ENCODE results near the gene TMC6. TPM values are rescaled to one million over a fixed set of nuclear protein-coding genes. Genes with fewer than 3 reads are reported as not detected.

The TMC6 gene
- total RNA-seq, 4 donors from 2014 or later, result 21.8 to 72.8 (median 51.3) TPM

- no peak for DNase-seq (ENCODE audit: low spot score)
- ATAC-seq (ENCODE audit: low FRiP score), result no peak
- TF ChIP-seq CTCF (IDR thresholded peaks at IDR 0.05), result no peak
Observed at GRCh38 chr17:78107976-78108725, 20.4 kb downstream of the TMC6 start.

- TF ChIP-seq CTCF (IDR thresholded peaks at IDR 0.05), result no peak
- ATAC-seq (ENCODE audit: low FRiP score) (no peak), DNase-seq (ENCODE audit: low spot score) (no peak)
Observed at GRCh38 chr17:78107457-78107856, 21.1 kb downstream of the TMC6 start.

- ATAC-seq (ENCODE audit: low FRiP score) (no peak), DNase-seq (ENCODE audit: low spot score) (no peak)
Observed at GRCh38 chr17:78106211-78106610, 22.3 kb downstream of the TMC6 start.

GRCh38 chr17:78105551-78105950, 23.0 kb downstream of the TMC6 start:
- no peak for ATAC-seq (ENCODE audit: low FRiP score)
- no peak for DNase-seq (ENCODE audit: low spot score)
- no peak for TF ChIP-seq CTCF (IDR thresholded peaks at IDR 0.05)

More at GRCh38 chr17:78106211-78106610, 22.3 kb downstream of the TMC6 start:
- no peak for TF ChIP-seq CTCF (IDR thresholded peaks at IDR 0.05)

- no peak for ATAC-seq (ENCODE audit: low FRiP score)
- no peak for DNase-seq (ENCODE audit: low spot score)
- no peak for TF ChIP-seq CTCF (IDR thresholded peaks at IDR 0.05)
Observed at GRCh38 chr17:78105101-78105500, 23.5 kb downstream of the TMC6 start.

- ATAC-seq (ENCODE audit: low FRiP score) (no peak), DNase-seq (ENCODE audit: low spot score) (no peak)
- no peak for TF ChIP-seq CTCF (IDR thresholded peaks at IDR 0.05)
Observed at GRCh38 chr17:78104540-78104941, 24.0 kb downstream of the TMC6 start.

- DNase-seq (ENCODE audit: low spot score), result no peak
- no peak for TF ChIP-seq CTCF (IDR thresholded peaks at IDR 0.05)
Observed at GRCh38 chr17:78103311-78103710, 25.2 kb downstream of the TMC6 start.

More at GRCh38 chr17:78103311-78103710, 25.2 kb downstream of the TMC6 start:
- no peak for ATAC-seq (ENCODE audit: low FRiP score)

Measured in omental fat pad (tissue), 4 donors.